CD14-positive monocyte (primary cell): Measurements from ENCODE around the gene CDH18. TPM values are rescaled to one million over a fixed set of nuclear protein-coding genes. Genes with fewer than 3 reads are reported as not detected.

Experiments
- DNase-seq, 3 donors: peaks; one replicate each; pipeline ENCODE4 v3.0.0-alpha.2; 2011 to 2022
- H2AFZ ChIP-seq: 2 replicates; pipeline ENCODE4 v1.6.0; 2012; ENCODE audit warnings: mild to moderate bottlenecking, low read depth, low read length, inconsistent platforms; ENCODE audit not compliant: insufficient read depth, poor library complexity, severe bottlenecking
- H3K27ac ChIP-seq, 2 donors: 1 replicate in 1 of 2; 2 replicates in 1 of 2; pipeline ENCODE4 v1.5.1; 2012 to 2013; ENCODE audit warnings: low read length in 2 of 2, control low read depth in 1 of 2, inconsistent platforms in 1 of 2, low read depth in 1 of 2, mild to moderate bottlenecking in 1 of 2
- H3K27me3 ChIP-seq, 2 donors: one replicate each; pipeline versions ENCODE4 v1.6.0 to v1.6.1; 2011 to 2013; ENCODE audit warnings: low read length in 2 of 2; ENCODE audit not compliant: control insufficient read depth in 2 of 2, insufficient read depth in 2 of 2
- H3K36me3 ChIP-seq, 2 donors: replicated peaks in 1 of 2; 1 replicate in 1 of 2; 2 replicates in 1 of 2; pipeline versions ENCODE4 v1.5.1 to v1.6.1; 2012 to 2013; ENCODE audit warnings: low read length in 2 of 2, control low read depth in 1 of 2, inconsistent platforms in 1 of 2, mild to moderate bottlenecking in 1 of 2; ENCODE audit not compliant: insufficient read depth in 2 of 2, control insufficient read depth in 1 of 2
- H3K4me1 ChIP-seq, 2 donors: 1 replicate in 1 of 2; 2 replicates in 1 of 2; pipeline versions ENCODE4 v1.5.1 to v1.6.1; 2012 to 2013; ENCODE audit warnings: low read length in 2 of 2, control low read depth in 1 of 2, inconsistent platforms in 1 of 2, mild to moderate bottlenecking in 1 of 2, moderate library complexity in 1 of 2; ENCODE audit not compliant: insufficient read depth in 2 of 2, control insufficient read depth in 1 of 2
- H3K4me2 ChIP-seq: replicated peaks from 2 replicates; pipeline ENCODE3; 2012; ENCODE audit warnings: low read length, moderate library complexity, mild to moderate bottlenecking; ENCODE audit not compliant: poor library complexity, severe bottlenecking; ENCODE audit errors: extremely low read depth
- H3K4me3 ChIP-seq, 3 experiments: fragments of 200-600 bp in 1 of 3; sonication (generic) in 1 of 3; replicated peaks in 1 of 3; 1 replicate in 2 of 3; 2 replicates in 1 of 3; pipeline ENCODE4 v1.5.1; 2011 to 2013; ENCODE audit warnings: low read length in 3 of 3, mild to moderate bottlenecking in 3 of 3, control low read depth in 2 of 3, low read depth in 2 of 3, inconsistent platforms in 1 of 3, moderate library complexity in 1 of 3
- H3K79me2 ChIP-seq: 2 replicates; pipeline ENCODE4 v1.6.0; 2012; ENCODE audit warnings: mild to moderate bottlenecking, control low read depth, inconsistent platforms, low read length, moderate library complexity; ENCODE audit not compliant: insufficient read depth
- H3K9ac ChIP-seq: 2 replicates; pipeline ENCODE4 v1.6.0; 2017; ENCODE audit warnings: low read length, mild to moderate bottlenecking; ENCODE audit not compliant: insufficient read depth, poor library complexity, severe bottlenecking
- H3K9me3 ChIP-seq, 2 donors: replicated peaks in 1 of 2; 1 replicate in 1 of 2; 2 replicates in 1 of 2; pipeline versions ENCODE4 v1.5.1 to v1.6.1; 2012 to 2013; ENCODE audit warnings: low read length in 2 of 2, control low read depth in 1 of 2; ENCODE audit not compliant: control insufficient read depth in 1 of 2, insufficient read depth in 1 of 2
- H4K20me1 ChIP-seq: 2 replicates; pipeline ENCODE4 v1.6.0; 2012; ENCODE audit warnings: mild to moderate bottlenecking, low read length, control low read depth, moderate library complexity; ENCODE audit not compliant: insufficient read depth
- H3K27ac Mint-ChIP-seq, 7 donors: one replicate each; pipeline ENCODE4 v1.8.0; 2020; ENCODE audit warnings: mild to moderate bottlenecking in 7 of 7, mixed read lengths in 7 of 7, moderate library complexity in 6 of 7, inconsistent platforms in 2 of 7
- H3K27me3 Mint-ChIP-seq, 3 donors: one replicate each; pipeline ENCODE4 v1.8.0; 2021 to 2022; ENCODE audit warnings: low read depth in 3 of 3, mild to moderate bottlenecking in 3 of 3, mixed read lengths in 3 of 3, moderate library complexity in 3 of 3, inconsistent platforms in 1 of 3
- H3K36me3 Mint-ChIP-seq, 2 donors: one replicate each; pipeline ENCODE4 v1.8.0; 2020; ENCODE audit warnings: mixed read lengths in 2 of 2, inconsistent platforms in 1 of 2, mild to moderate bottlenecking in 1 of 2
- H3K4me1 Mint-ChIP-seq: one replicate; pipeline ENCODE4 v1.8.0; 2020; ENCODE audit warnings: mild to moderate bottlenecking, mixed read lengths
- H3K4me3 Mint-ChIP-seq, 2 donors: one replicate each; pipeline ENCODE4 v1.8.0; 2020; ENCODE audit warnings: mild to moderate bottlenecking in 2 of 2, mixed read lengths in 2 of 2, moderate library complexity in 1 of 2
- H3K9me3 Mint-ChIP-seq, 7 donors: one replicate each; pipeline ENCODE4 v1.8.0; 2020 to 2022; ENCODE audit warnings: mixed read lengths in 7 of 7, mild to moderate bottlenecking in 6 of 7, moderate library complexity in 6 of 7, inconsistent platforms in 2 of 7
- WGBS: methylation state at CpG from one replicate; pipeline ENCODE4 v1.1.5; 2013; ENCODE audit warnings: missing lambda C conversion rate; ENCODE audit not compliant: insufficient coverage; 5-methylcytosine and 5-hydroxymethylcytosine counted together
- intact Hi-C, 2 donors: fragments of 100-400 bp; cut with micrococcal nuclease; formaldehyde crosslinking; loops; one replicate each; pipeline versions ENCODE4 v1.15.0 to v1.15.1; 2023
- polyA plus RNA-seq, 3 donors: library from polyadenylated mRNA; depleted of rRNA in 1 of 3; unstranded in 2 of 3; stranded (reverse) in 1 of 3; fragments of 300-500 nt in 2 of 3; fragments of >200 nt in 1 of 3; fragmentation: Illumina TruSeq in 2 of 3; gene quantifications; 1 replicate in 2 of 3; 2 replicates in 1 of 3; pipeline ENCODE4 v1.2.3, GENCODE V29; 2012 to 2021
- TF ChIP-seq, protein P1 (sequence below): fragments of 200-600 bp; IDR thresholded peaks from one replicate; pipeline ENCODE4 v1.8.0; 2022; ENCODE audit warnings: antibody characterized with exemption, mild to moderate bottlenecking

CDH18 gene
- polyA plus RNA-seq, 3 donors, result not detected

GRCh38 chr5:19690978-19691377, 297.0 kb downstream of the CDH18 start:
- peaks cover 15 to 22% of the 10 kb centered on the region in 2 donors for H3K9me3 ChIP-seq
- no peaks in the 10 kb centered on the region for H3K36me3 Mint-ChIP-seq
- no CpG with 5 or more reads among the region's 1 CpG for WGBS
- H3K9me3 Mint-ChIP-seq, result peaks cover 2 to 21% (median 11%) of the 10 kb centered on the region in 7 donors
- H3K4me2 ChIP-seq, result no peak overlapping the region
- DNase-seq, result no peak
- H3K9ac ChIP-seq, result no peak overlapping the region
- no peaks in the 10 kb centered on the region for H3K27me3 ChIP-seq
- H3K27me3 Mint-ChIP-seq, result peaks cover 0 to 2% (median 0%) of the 10 kb centered on the region in 3 donors
- H3K79me2 ChIP-seq, result no peaks in the 10 kb centered on the region
- no peak overlapping the region for H3K4me3 ChIP-seq
- H3K4me1 ChIP-seq, result no peaks in the 10 kb centered on the region
- no peaks in the 10 kb centered on the region for H3K4me1 Mint-ChIP-seq
- H2AFZ ChIP-seq, result no peak overlapping the region
- no peaks in the 10 kb centered on the region for H3K36me3 ChIP-seq
- H4K20me1 ChIP-seq, result no peaks in the 10 kb centered on the region
- TF ChIP-seq, protein P1, sequence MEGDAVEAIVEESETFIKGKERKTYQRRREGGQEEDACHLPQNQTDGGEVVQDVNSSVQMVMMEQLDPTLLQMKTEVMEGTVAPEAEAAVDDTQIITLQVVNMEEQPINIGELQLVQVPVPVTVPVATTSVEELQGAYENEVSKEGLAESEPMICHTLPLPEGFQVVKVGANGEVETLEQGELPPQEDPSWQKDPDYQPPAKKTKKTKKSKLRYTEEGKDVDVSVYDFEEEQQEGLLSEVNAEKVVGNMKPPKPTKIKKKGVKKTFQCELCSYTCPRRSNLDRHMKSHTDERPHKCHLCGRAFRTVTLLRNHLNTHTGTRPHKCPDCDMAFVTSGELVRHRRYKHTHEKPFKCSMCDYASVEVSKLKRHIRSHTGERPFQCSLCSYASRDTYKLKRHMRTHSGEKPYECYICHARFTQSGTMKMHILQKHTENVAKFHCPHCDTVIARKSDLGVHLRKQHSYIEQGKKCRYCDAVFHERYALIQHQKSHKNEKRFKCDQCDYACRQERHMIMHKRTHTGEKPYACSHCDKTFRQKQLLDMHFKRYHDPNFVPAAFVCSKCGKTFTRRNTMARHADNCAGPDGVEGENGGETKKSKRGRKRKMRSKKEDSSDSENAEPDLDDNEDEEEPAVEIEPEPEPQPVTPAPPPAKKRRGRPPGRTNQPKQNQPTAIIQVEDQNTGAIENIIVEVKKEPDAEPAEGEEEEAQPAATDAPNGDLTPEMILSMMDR, result no peak
- no peak overlapping the region for H3K27ac ChIP-seq
- H3K4me3 Mint-ChIP-seq, result no peak overlapping the region
- H3K27ac Mint-ChIP-seq, result no peak overlapping the region
- intact Hi-C loops, result no loop called here

DNA sequence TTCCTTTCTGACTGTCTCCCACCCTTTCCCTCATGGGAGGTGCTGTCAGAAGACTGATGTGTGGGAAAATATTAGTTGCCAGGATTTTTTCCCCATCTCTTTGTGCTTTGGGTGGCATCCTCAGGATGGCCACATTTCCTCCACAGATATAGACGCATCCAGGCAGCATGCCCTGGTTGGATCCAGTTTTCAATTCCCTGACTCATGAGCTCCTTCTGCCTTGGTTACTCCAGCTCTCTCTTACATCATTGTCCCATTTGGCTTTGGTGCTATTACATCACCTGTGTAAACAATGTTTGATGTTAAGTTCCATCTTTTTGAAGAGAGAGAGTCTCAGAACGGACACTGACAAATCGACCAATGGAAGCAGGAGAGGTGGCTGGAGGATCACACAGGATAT, 302.5 kb downstream of the CDH18 start:
- Histone ChIP-seq H3K9ac (no peak overlapping the region), H3K4me3 (no peak overlapping the region), H3K36me3 (no peaks in the 10 kb centered on the region), H3K4me2 (no peak overlapping the region), H3K79me2 (no peaks in the 10 kb centered on the region), H4K20me1 (no peaks in the 10 kb centered on the region), H3K27me3 (no peaks in the 10 kb centered on the region), H3K9me3 (peaks cover 15 to 23% of the 10 kb centered on the region in 2 donors), H2AFZ (no peak overlapping the region), H3K4me1 (no peaks in the 10 kb centered on the region), H3K27ac (no peak overlapping the region)
- intact Hi-C loops, result no loop called here
- no CpG with 5 or more reads among the region's 3 CpGs for WGBS
- Mint-ChIP-seq H3K27ac (no peak overlapping the region), H3K27me3 (no peaks in the 10 kb centered on the region), H3K36me3 (no peaks in the 10 kb centered on the region), H3K9me3 (peaks cover 4 to 17% (median 11%) of the 10 kb centered on the region in 7 donors), H3K4me3 (no peak overlapping the region), H3K4me1 (no peaks in the 10 kb centered on the region)
- DNase-seq, result no peak
- TF ChIP-seq, protein P1, result no peak
